Neural crest cell (in vitro differentiated cells): Measurements from ENCODE around the gene PIEZO2. TPM values are rescaled to one million over a fixed set of nuclear protein-coding genes. Genes with fewer than 3 reads are reported as not detected.

Experiments
- DNase-seq: peaks from one replicate; pipeline ENCODE4 v3.0.0; 2021; ENCODE audit warnings: low read depth, mixed read lengths, low spot score
- H3K27ac Mint-ChIP-seq: one replicate; pipeline ENCODE4 v1.8.0; 2021; ENCODE audit warnings: mild to moderate bottlenecking, mixed read lengths; ENCODE audit not compliant: unreplicated experiment
- H3K27me3 Mint-ChIP-seq: 2 replicates; pipeline ENCODE4 v1.8.0; 2021; ENCODE audit warnings: low read depth, mild to moderate bottlenecking, mixed read lengths
- H3K36me3 Mint-ChIP-seq: 2 replicates; pipeline ENCODE4 v1.8.0; 2021; ENCODE audit warnings: low read depth, mild to moderate bottlenecking, mixed read lengths
- H3K4me1 Mint-ChIP-seq: 2 replicates; pipeline ENCODE4 v1.8.0; 2021; ENCODE audit warnings: mixed read lengths
- H3K4me3 Mint-ChIP-seq: one replicate; pipeline ENCODE4 v1.8.0; 2021; ENCODE audit warnings: mild to moderate bottlenecking, mixed read lengths
- H3K9me3 Mint-ChIP-seq: 2 replicates; pipeline ENCODE4 v1.8.0; 2021; ENCODE audit warnings: mixed read lengths
- total RNA-seq: library from RNA; stranded (reverse); gene quantifications from 2 replicates; pipeline ENCODE4 v1.2.1, GENCODE V29; 2021
- TF ChIP-seq, protein P1 (sequence below): fragments of 200-600 bp; sonication (generic); conservative IDR thresholded peaks from 2 replicates; pipeline ENCODE4 v1.5.0; 2021; ENCODE audit warnings: antibody characterized with exemption, mild to moderate bottlenecking

Gene PIEZO2
- total RNA-seq, 1 donor from 2014 or later: 15.5 TPM

GRCh38 chr18:11112286-11112685 is 37.1 kb downstream of the PIEZO2 start:
- no peaks in the 10 kb centered on the region for H3K36me3 Mint-ChIP-seq
- no peak overlapping the region for H3K27ac Mint-ChIP-seq
- no peaks in the 10 kb centered on the region for H3K9me3 Mint-ChIP-seq
- TF ChIP-seq, protein P1, sequence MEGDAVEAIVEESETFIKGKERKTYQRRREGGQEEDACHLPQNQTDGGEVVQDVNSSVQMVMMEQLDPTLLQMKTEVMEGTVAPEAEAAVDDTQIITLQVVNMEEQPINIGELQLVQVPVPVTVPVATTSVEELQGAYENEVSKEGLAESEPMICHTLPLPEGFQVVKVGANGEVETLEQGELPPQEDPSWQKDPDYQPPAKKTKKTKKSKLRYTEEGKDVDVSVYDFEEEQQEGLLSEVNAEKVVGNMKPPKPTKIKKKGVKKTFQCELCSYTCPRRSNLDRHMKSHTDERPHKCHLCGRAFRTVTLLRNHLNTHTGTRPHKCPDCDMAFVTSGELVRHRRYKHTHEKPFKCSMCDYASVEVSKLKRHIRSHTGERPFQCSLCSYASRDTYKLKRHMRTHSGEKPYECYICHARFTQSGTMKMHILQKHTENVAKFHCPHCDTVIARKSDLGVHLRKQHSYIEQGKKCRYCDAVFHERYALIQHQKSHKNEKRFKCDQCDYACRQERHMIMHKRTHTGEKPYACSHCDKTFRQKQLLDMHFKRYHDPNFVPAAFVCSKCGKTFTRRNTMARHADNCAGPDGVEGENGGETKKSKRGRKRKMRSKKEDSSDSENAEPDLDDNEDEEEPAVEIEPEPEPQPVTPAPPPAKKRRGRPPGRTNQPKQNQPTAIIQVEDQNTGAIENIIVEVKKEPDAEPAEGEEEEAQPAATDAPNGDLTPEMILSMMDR: no peak
- no peak for DNase-seq
- H3K4me3 Mint-ChIP-seq: no peak overlapping the region
- H3K27me3 Mint-ChIP-seq: no peaks in the 10 kb centered on the region
- no peaks in the 10 kb centered on the region for H3K4me1 Mint-ChIP-seq

- TF ChIP-seq, protein P1: no peak
- Mint-ChIP-seq H3K4me1 (no peaks in the 10 kb centered on the region), H3K36me3 (peaks cover 2% of the 10 kb centered on the region), H3K27ac (no peak overlapping the region), H3K27me3 (no peaks in the 10 kb centered on the region), H3K9me3 (no peaks in the 10 kb centered on the region), H3K4me3 (no peak overlapping the region)
- no peak for DNase-seq
Observed at GRCh38 chr18:11110509-11110908, 38.9 kb downstream of the PIEZO2 start.

- DNase-seq: no peak
- H3K9me3 Mint-ChIP-seq: no peaks in the 10 kb centered on the region
- TF ChIP-seq, protein P1: no peak
- no peaks in the 10 kb centered on the region for H3K27me3 Mint-ChIP-seq
- no peak overlapping the region for H3K4me3 Mint-ChIP-seq
- peaks cover 2% of the 10 kb centered on the region for H3K36me3 Mint-ChIP-seq
- no peaks in the 10 kb centered on the region for H3K4me1 Mint-ChIP-seq
- no peak overlapping the region for H3K27ac Mint-ChIP-seq
Observed at GRCh38 chr18:11108947-11109346, 40.4 kb downstream of the PIEZO2 start.

GRCh38 chr18:11106894-11107293 is 42.5 kb downstream of the PIEZO2 start:
- TF ChIP-seq, protein P1: no peak
- no peak for DNase-seq
- no peak overlapping the region for H3K4me3 Mint-ChIP-seq
- H3K9me3 Mint-ChIP-seq: no peaks in the 10 kb centered on the region
- H3K4me1 Mint-ChIP-seq: no peaks in the 10 kb centered on the region
- peaks cover 2% of the 10 kb centered on the region for H3K36me3 Mint-ChIP-seq
- H3K27me3 Mint-ChIP-seq: no peaks in the 10 kb centered on the region
- no peak overlapping the region for H3K27ac Mint-ChIP-seq

- Mint-ChIP-seq H3K4me1 (no peaks in the 10 kb centered on the region), H3K36me3 (peaks cover 2% of the 10 kb centered on the region), H3K27me3 (no peaks in the 10 kb centered on the region), H3K27ac (no peak overlapping the region), H3K4me3 (no peak overlapping the region), H3K9me3 (no peaks in the 10 kb centered on the region)
- TF ChIP-seq, protein P1: no peak
- no peak for DNase-seq
Observed at GRCh38 chr18:11105463-11105862, 43.9 kb downstream of the PIEZO2 start.

GRCh38 chr18:11104307-11104706 is 45.1 kb downstream of the PIEZO2 start:
- Mint-ChIP-seq H3K36me3 (peaks cover 2% of the 10 kb centered on the region), H3K27ac (no peak overlapping the region), H3K27me3 (no peaks in the 10 kb centered on the region), H3K4me3 (no peak overlapping the region), H3K9me3 (no peaks in the 10 kb centered on the region), H3K4me1 (no peaks in the 10 kb centered on the region)
- DNase-seq: no peak
- TF ChIP-seq, protein P1: no peak
